Activated naive CD8-positive, alpha-beta T cell treated with anti-CD3 and anti-CD28 coated beads, Interleukin-2, amount 10 ng/mL, durations not matched to agents 7 days and 5 days (primary cell): ENCODE data around the gene APOL3. TPM values are rescaled to one million over a fixed set of nuclear protein-coding genes. Genes with fewer than 3 reads are reported as not detected.
"Not testable (repeated sequence)": the region's sequence is repeated elsewhere in the genome, so short reads cannot be mapped to it uniquely, and the experiment has no call there.

Source experiments
- ATAC-seq: fragments of 150-1000 bp; cut with Tn5 transposase; one replicate; pipeline ENCODE4 v1.10.0; 2021; ENCODE audit warnings: low read depth, moderate library complexity
- POLR2A ChIA-PET: fragments of 350-600 bp; sonication (Branson Sonifier 250); formaldehyde crosslinking; loops from one replicate; lab custom pipeline; 2021; ENCODE audit warnings: antibody characterized with exemption; lab: Charles Lee
- DNase-seq: peaks from one replicate; pipeline ENCODE4 v3.0.0; 2021
- H3K27ac Mint-ChIP-seq: one replicate; pipeline ENCODE4 v1.8.0; 2022; ENCODE audit warnings: mild to moderate bottlenecking, mixed read lengths
- H3K27me3 Mint-ChIP-seq: one replicate; pipeline ENCODE4 v1.8.0; 2022; ENCODE audit warnings: mild to moderate bottlenecking, moderate library complexity, mixed read lengths
- H3K36me3 Mint-ChIP-seq: one replicate; pipeline ENCODE4 v1.8.0; 2021; ENCODE audit warnings: mild to moderate bottlenecking, mixed read lengths
- H3K4me1 Mint-ChIP-seq: one replicate; pipeline ENCODE4 v1.8.0; 2021; ENCODE audit warnings: mixed read lengths
- H3K4me3 Mint-ChIP-seq: one replicate; pipeline ENCODE4 v1.8.0; 2022; ENCODE audit warnings: mild to moderate bottlenecking, moderate library complexity, mixed read lengths
- H3K9me3 Mint-ChIP-seq: one replicate; pipeline ENCODE4 v1.8.0; 2021; ENCODE audit warnings: mixed read lengths
- total RNA-seq, 2 experiments: library from RNA; stranded (reverse); gene quantifications; one replicate each; pipeline ENCODE4 v1.2.3, GENCODE V29; 2021

The APOL3 gene, protein sequence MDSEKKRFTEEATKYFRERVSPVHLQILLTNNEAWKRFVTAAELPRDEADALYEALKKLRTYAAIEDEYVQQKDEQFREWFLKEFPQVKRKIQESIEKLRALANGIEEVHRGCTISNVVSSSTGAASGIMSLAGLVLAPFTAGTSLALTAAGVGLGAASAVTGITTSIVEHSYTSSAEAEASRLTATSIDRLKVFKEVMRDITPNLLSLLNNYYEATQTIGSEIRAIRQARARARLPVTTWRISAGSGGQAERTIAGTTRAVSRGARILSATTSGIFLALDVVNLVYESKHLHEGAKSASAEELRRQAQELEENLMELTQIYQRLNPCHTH
- total RNA-seq: 100 to 1,000 TPM; 146 to 159 TPM

DNA sequence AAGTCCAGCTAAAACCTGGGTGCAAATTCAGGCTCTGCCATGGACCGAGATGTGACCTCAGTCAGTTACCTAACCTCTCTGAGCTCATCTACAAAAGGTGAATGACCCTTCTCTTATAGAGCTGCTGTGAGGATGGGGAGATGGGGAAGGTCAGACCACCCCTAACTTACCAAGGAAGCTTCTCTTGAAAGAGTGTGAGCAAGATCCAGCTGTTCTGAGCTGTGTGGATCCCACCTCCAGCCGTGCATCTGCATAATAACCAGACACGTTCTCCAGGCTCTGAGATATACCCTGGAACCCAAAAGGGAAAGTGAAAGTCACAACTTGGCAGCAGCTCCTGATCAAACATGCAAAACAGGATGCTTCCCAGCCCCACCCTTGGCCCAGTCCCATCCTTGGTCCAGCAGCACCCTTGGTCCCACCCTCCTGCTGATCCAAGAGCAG, at the start of gene APOL3:
Gene APOL3, minus strand, starts transcription at position 257 of the 444 bp plus-strand sequence. CDS start 11,700 bp downstream, outside the sequence.
- Mint-ChIP-seq H3K4me1 (peaks cover 78% of the 10 kb centered on the region), H3K27me3 (no peaks in the 10 kb centered on the region), H3K36me3 (peaks cover 19% of the 10 kb centered on the region), H3K27ac (peak within 1 kb of the TSS; percentile 91), H3K4me3 (peak within 1 kb of the TSS; percentile 90), H3K9me3 (no peaks in the 10 kb centered on the region)
- ATAC-seq: peak; percentile 56
- POLR2A ChIA-PET: interaction anchor here (0.7 to 1.9 kb wide), 8 partner anchors 9 to 861 kb away, joined by 3 to 9 read pairs (median 4); partner anchors contain the start of genes APOL1, APOL6, MYH9 and TOM1
- no peak for DNase-seq

DNA sequence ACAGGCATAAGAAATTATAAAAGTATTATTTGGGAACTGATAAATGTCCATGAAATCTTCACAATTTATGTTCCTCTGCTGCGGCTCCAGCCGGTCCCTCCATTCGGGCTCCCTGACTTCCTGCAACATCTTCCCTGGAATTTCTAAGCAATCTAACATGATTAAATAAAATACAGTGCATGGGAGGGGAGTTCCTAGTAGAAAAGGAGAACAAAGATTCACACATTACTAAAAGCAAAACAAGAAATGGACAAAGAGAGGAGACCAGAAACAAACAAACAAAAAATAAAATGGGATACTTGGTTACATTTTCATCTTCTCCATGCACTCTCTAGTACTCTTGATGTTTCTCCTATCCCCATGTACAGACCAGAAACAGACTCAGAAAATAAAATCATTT, 49.7 kb upstream of the APOL3 start:
- H3K9me3 Mint-ChIP-seq: peaks cover 7% of the 10 kb centered on the region
- peaks cover 28% of the 10 kb centered on the region for H3K4me1 Mint-ChIP-seq
- POLR2A ChIA-PET: no interaction called here
- ATAC-seq (no peak), DNase-seq (no peak)
- H3K27ac Mint-ChIP-seq: no peak overlapping the region
- no peak overlapping the region for H3K4me3 Mint-ChIP-seq
- H3K27me3 Mint-ChIP-seq: peaks cover 13% of the 10 kb centered on the region
- H3K36me3 Mint-ChIP-seq: peaks cover 8% of the 10 kb centered on the region

DNA sequence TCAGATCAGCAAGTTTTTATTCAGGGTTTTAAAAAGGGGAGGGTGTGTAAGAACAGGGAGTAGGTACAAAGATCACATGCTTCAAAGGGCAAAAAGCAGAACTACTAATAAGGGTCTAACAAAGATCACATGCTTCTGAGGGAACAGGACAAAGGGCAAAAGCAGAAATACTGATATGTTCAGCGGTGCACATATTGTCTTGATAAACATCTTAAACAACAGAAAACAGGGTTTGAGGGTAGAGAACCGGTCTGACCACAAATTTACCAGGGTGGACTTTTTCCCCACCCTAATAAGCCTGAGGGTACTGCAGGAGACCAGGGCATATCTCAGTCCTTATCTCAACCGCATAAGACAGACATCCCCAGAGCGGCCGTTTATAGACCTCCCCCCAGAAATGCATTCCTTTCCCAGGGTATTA, 48.9 kb upstream of the APOL3 start:
- H3K9me3 Mint-ChIP-seq, H3K36me3 Mint-ChIP-seq, DNase-seq, H3K4me3 Mint-ChIP-seq, POLR2A ChIA-PET, ATAC-seq, H3K27ac Mint-ChIP-seq: not testable (repeated sequence)
- peaks cover 30% of the 10 kb centered on the region for H3K4me1 Mint-ChIP-seq
- peaks cover 13% of the 10 kb centered on the region for H3K27me3 Mint-ChIP-seq

DNA sequence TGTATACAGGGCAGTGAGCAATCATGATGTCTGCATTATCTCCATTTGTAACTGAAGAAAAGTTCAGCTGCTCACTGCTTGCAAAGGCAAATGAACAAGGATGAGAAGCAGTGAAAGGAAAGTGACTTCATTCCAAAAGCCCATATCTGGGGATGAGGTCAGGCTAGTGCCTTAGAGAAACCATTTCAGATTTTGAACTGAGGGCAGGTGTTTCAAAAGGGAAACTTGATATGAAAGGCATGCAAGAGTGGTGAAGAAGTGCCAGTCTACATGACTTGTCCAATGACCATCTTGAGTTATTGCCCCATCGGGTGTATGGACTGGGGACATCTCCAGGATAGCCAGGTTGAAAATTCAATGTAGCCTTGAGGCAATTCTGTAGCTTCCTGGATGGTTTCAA, 48.4 kb upstream of the APOL3 start:
- Mint-ChIP-seq H3K27ac (no peak overlapping the region), H3K4me3 (no peak overlapping the region), H3K36me3 (peaks cover 8% of the 10 kb centered on the region), H3K4me1 (peaks cover 32% of the 10 kb centered on the region), H3K27me3 (peaks cover 12% of the 10 kb centered on the region), H3K9me3 (peaks cover 7% of the 10 kb centered on the region)
- POLR2A ChIA-PET: no interaction called here
- DNase-seq: no peak
- ATAC-seq: no peak

DNA sequence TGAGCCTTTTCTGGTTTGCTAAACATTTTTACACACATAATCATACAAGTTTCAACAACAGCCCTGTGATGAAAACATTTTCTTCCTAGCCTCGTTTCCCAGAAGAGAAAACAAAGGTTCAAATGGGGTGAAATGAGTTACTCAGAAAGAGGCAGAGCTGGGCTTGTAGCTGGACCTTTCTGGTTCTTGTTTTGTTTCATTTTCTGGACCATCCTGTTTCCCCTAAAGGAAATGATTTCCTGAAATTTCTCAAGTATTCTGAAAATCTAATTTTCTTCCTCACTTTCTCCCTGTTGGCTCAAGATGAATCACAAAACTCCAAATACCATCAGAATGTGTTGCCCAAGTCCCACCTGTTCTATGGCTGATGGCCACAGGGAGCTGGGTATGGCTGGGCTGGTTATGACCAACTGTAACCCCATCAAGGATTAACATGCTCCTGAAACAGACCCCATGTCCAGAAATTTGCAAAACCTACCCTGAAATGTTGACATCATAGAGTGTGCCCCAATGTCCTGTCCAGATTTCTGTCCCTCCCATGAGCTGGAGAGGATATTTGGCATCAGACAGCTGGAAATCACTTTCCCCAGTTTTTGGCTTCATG, 47.7 kb upstream of the APOL3 start:
- ATAC-seq (no peak), DNase-seq (no peak)
- Mint-ChIP-seq H3K4me1 (peaks cover 34% of the 10 kb centered on the region), H3K27ac (no peak overlapping the region), H3K4me3 (no peak overlapping the region), H3K27me3 (peaks cover 6% of the 10 kb centered on the region), H3K36me3 (peaks cover 8% of the 10 kb centered on the region), H3K9me3 (peaks cover 7% of the 10 kb centered on the region)
- POLR2A ChIA-PET: no interaction called here

DNA sequence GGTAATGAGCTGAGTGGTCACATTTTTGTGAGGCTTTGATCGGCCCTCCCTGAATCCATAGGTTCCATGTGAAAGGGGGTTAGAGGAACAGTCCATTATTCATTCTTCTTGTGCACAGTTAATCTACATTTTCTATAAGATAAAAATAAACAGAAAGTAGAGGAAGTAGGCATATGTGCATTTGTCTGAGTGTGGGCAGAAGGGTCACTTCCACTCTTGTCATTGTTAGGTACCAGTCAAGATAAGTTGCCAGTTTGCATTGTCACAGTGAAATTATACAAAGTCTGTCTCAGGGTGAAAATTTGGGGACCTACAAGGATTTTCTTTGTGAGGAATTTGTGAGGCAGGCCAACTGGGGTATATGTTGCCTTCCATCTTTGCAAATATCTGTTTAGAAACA, 45.7 kb upstream of the APOL3 start:
- POLR2A ChIA-PET: no interaction called here
- Mint-ChIP-seq H3K4me3 (no peak overlapping the region), H3K27me3 (no peaks in the 10 kb centered on the region), H3K27ac (no peak overlapping the region), H3K36me3 (peaks cover 8% of the 10 kb centered on the region), H3K4me1 (peaks cover 40% of the 10 kb centered on the region), H3K9me3 (peaks cover 7% of the 10 kb centered on the region)
- no peak for ATAC-seq
- no peak for DNase-seq

DNA sequence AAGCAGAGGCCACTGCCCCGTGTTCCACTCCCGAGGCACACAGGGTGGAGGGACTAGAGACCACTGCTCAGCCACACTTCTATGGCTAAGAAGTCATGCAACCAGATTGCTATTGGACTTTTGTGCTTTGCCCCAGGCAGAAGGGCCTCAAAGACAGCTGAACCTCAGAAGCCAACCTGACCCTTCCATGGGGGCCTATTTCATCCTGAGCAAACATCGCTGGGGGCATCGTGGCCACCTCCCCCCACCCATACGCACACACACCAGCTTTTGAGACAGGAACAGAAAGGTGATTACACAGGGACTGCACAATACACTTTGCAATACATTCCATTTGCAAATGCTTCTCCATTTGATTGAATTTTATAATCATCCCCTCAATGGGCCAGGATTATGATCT, 45.0 kb upstream of the APOL3 start:
- DNase-seq, H3K9me3 Mint-ChIP-seq, ATAC-seq, H3K27ac Mint-ChIP-seq, H3K27me3 Mint-ChIP-seq, H3K4me3 Mint-ChIP-seq, POLR2A ChIA-PET, H3K36me3 Mint-ChIP-seq: not testable (repeated sequence)
- H3K4me1 Mint-ChIP-seq: peaks cover 38% of the 10 kb centered on the region

DNA sequence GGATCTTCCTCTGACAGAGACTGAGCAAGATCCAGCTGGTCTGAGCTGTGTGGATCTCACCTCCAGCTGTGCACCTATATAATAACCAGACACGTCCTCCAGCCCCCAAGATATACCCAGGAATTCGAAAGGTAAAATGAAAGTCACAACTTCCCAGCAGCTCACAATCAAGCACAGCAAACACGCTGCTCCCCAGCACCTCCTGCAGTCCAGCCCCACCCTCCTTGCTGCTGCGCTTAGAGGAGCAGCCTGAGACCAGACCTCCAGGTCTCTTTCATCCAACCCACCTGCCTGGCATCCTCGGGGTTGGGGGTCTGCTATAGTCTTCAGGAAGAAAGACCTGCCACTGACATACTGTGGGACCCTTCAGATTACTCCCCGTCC, 44.1 kb upstream of the APOL3 start:
- POLR2A ChIA-PET: no interaction called here
- DNase-seq (no peak), ATAC-seq (no peak)
- H3K27me3 Mint-ChIP-seq: no peaks in the 10 kb centered on the region
- H3K4me3 Mint-ChIP-seq: peak overlapping the region; percentile 79
- peaks cover 7% of the 10 kb centered on the region for H3K9me3 Mint-ChIP-seq
- peak overlapping the region; percentile 46 for H3K27ac Mint-ChIP-seq
- peaks cover 3% of the 10 kb centered on the region for H3K36me3 Mint-ChIP-seq
- peaks cover 39% of the 10 kb centered on the region for H3K4me1 Mint-ChIP-seq

DNA sequence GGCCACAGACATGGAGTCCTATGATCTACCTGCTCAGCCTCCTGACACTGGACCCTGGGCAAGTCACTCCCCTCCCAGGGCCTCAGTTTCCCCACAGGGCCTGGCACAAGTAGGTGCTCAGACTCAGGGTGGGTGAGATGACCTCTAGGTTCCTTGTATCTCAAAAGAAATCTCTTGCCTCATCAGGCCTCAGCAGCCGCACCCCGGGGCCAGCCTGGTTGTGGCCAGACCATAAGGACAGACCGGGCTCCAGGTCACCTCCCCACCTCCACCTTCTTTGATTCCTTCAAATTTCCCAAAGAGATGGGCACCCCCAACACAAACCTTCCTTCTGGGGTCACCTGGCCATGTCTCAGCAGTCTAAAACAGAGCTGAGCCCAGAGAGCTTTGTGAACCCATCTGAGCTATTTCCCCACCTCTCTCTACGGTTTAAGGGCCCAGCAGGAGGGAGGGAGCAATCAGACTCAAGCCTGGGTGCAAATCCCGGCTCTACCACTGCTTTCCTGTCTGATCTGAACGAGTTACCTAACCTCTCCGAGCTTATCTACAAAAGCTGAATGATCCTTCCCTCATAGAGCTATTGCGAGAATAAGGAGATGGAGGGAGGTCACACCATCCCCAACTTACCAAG, 43.6 kb upstream of the APOL3 start:
- no peaks in the 10 kb centered on the region for H3K27me3 Mint-ChIP-seq
- DNase-seq: no peak
- peak overlapping the region; percentile 46 for H3K27ac Mint-ChIP-seq
- ATAC-seq: no peak
- peaks cover 41% of the 10 kb centered on the region for H3K4me1 Mint-ChIP-seq
- peak overlapping the region; percentile 79 for H3K4me3 Mint-ChIP-seq
- H3K36me3 Mint-ChIP-seq: peaks cover 3% of the 10 kb centered on the region
- POLR2A ChIA-PET: interaction anchor here (1.5 kb wide), 1 partner anchor 278 kb away, joined by 4 read pairs; the partner anchor contains the start of gene TXN2
- peaks cover 4% of the 10 kb centered on the region for H3K9me3 Mint-ChIP-seq

DNA sequence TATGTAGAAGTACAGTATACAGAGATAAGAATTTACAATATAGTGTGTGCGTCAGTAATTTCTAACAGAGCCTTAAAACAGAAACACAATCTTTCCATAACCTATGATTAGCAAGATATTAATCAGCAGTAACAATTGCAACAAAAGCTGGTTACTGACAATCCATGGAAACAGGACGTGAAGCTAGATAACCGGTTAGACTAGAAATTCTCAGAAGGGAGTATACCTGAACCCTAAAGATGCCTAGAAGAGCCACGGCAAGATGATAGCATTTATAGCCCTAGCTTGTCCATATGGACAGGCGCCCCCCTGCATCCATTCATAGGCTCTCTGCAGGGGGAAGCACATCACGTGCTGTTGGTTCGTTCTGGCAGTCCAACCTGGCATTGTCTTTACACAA, 42.9 kb upstream of the APOL3 start:
- peaks cover 41% of the 10 kb centered on the region for H3K4me1 Mint-ChIP-seq
- not testable (repeated sequence) for H3K9me3 Mint-ChIP-seq, H3K27me3 Mint-ChIP-seq, H3K36me3 Mint-ChIP-seq, H3K27ac Mint-ChIP-seq, DNase-seq, ATAC-seq
- peak overlapping the region; percentile 2 for H3K4me3 Mint-ChIP-seq
- POLR2A ChIA-PET: interaction anchor here (1.4 to 1.5 kb wide), 2 partner anchors 8 to 278 kb away, joined by 4 read pairs; partner anchors contain the start of gene TXN2

DNA sequence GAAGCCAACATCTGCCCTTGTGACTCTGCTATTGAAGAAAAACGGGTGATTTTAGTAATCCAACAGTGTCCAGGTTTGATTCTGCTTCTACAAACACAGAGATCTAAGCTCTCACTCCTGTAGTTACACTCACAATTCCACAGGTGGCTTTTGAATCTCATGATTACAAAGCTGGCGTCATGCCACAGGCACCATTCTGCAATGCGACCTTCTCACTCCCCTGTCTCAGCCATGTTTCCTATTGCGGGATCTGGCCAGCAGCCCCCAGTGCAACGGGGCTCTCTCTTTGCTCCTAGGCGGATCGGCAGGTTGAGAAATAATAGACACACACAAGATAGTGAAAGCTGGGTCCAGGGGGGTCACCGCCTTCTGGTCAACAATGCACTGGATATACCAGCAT, 42.4 kb upstream of the APOL3 start:
- ATAC-seq: not testable (repeated sequence)
- peak overlapping the region; percentile 59 for H3K27ac Mint-ChIP-seq
- POLR2A ChIA-PET: interaction anchor here (1.4 to 1.5 kb wide), 2 partner anchors 9 to 279 kb away, joined by 4 read pairs; partner anchors contain the start of gene TXN2

DNA sequence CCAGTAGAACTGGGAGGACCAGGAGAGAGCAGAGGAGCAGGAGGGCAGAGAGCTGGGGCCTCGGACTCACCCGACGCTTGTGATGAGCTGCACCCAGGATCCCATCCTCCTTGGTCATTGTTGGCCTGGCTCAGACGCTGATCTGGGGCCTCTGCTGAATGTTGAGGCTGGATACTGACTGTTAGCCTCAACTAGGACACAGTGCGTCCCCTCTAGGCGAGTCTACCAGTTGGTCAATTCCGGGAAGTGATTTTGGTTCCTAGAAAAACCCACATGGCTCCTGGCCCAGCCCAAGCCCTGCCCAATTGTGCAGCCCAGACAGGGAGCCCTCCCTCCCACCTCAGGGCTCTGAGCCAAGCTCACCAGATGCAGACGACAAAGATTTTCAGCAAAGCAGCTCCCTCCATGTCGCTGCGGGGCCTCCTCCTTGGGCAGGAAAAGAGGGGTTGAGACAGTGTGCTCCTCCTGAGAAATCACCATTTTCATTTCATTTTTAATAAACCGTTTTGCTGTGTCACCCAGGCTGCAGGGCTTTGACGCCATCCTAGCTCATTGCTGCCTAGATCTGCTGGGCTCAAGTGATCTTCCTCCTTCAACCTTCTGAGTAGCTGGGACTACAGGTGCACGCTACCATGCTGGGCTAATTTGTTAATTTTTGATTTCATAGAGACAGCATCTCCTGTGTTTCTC, 41.2 kb upstream of the APOL3 start, which contains the start of gene APOL4:
Gene APOL4, minus strand, starts transcription at position 180 of the 690 bp plus-strand sequence. Its CDS starts 75 bp downstream, at position 105.
- H3K9me3 Mint-ChIP-seq: no peaks in the 10 kb centered on the region
- ATAC-seq (peak; percentile 54), DNase-seq (peak; percentile 50)
- no peaks in the 10 kb centered on the region for H3K27me3 Mint-ChIP-seq
- H3K4me3 Mint-ChIP-seq: peak within 1 kb of the TSS; percentile 70
- POLR2A ChIA-PET: interaction anchor here (1.0 to 1.4 kb wide), 2 partner anchors 10 to 280 kb away, joined by 4 to 8 read pairs; partner anchors contain the start of gene TXN2
- peak within 1 kb of the TSS; percentile 81 for H3K27ac Mint-ChIP-seq
- peaks cover 4% of the 10 kb centered on the region for H3K36me3 Mint-ChIP-seq
- peaks cover 53% of the 10 kb centered on the region for H3K4me1 Mint-ChIP-seq

More for the DNA sequence above, 42.4 kb upstream of the APOL3 start:
- DNase-seq, H3K9me3 Mint-ChIP-seq, H3K27me3 Mint-ChIP-seq, H3K36me3 Mint-ChIP-seq: not testable (repeated sequence)
- peak overlapping the region; percentile 43 for H3K4me3 Mint-ChIP-seq
- peaks cover 42% of the 10 kb centered on the region for H3K4me1 Mint-ChIP-seq
